Parathyroid adenoma (tissue), 2 donors: ENCODE measurements around the gene SRGN.

Experiments used
- H2AFZ ChIP-seq: fragments of 300-600 bp; sonication (generic); one replicate; pipeline ENCODE4 v1.7.0; 2017; ENCODE audit warnings: antibody characterized with exemption, mild to moderate bottlenecking
- H3K27ac ChIP-seq: fragments of 300-600 bp; sonication (generic); one replicate; pipeline ENCODE4 v1.7.0; 2017
- H3K27me3 ChIP-seq: fragments of 300-600 bp; sonication (generic); one replicate; pipeline ENCODE4 v1.7.0; 2017; ENCODE audit warnings: low read length; ENCODE audit not compliant: control insufficient read depth, insufficient read depth
- H3K36me3 ChIP-seq: fragments of 300-600 bp; sonication (generic); one replicate; pipeline ENCODE4 v1.7.0; 2017; ENCODE audit warnings: low read length; ENCODE audit not compliant: control insufficient read depth, insufficient read depth
- H3K4me1 ChIP-seq: fragments of 300-600 bp; sonication (generic); one replicate; pipeline ENCODE4 v1.7.0; 2017; ENCODE audit warnings: control low read depth
- H3K4me2 ChIP-seq: fragments of 300-600 bp; sonication (generic); one replicate; pipeline ENCODE4 v1.7.0; 2017; ENCODE audit warnings: low read length
- H3K4me3 ChIP-seq: fragments of 300-600 bp; sonication (generic); one replicate; pipeline ENCODE4 v1.7.0; 2017; ENCODE audit warnings: low read depth, low read length
- H3K79me2 ChIP-seq: fragments of 300-600 bp; sonication (generic); one replicate; pipeline ENCODE4 v1.7.0; 2017; ENCODE audit warnings: control low read depth
- H3K9ac ChIP-seq: fragments of 300-600 bp; sonication (generic); one replicate; pipeline ENCODE4 v1.7.0; 2017; ENCODE audit warnings: mild to moderate bottlenecking
- H3K9me3 ChIP-seq: fragments of 300-600 bp; sonication (generic); one replicate; pipeline ENCODE4 v1.7.0; 2017; ENCODE audit warnings: low read length; ENCODE audit not compliant: control insufficient read depth
- TF ChIP-seq, protein P1 (sequence below): fragments of 300-600 bp; sonication (generic); IDR thresholded peaks from one replicate; pipeline ENCODE4 v1.7.0; 2017; ENCODE audit warnings: antibody characterized with exemption, mild to moderate bottlenecking
- donor health status: primary hyperparathyroidism.

SRGN gene

DNA sequence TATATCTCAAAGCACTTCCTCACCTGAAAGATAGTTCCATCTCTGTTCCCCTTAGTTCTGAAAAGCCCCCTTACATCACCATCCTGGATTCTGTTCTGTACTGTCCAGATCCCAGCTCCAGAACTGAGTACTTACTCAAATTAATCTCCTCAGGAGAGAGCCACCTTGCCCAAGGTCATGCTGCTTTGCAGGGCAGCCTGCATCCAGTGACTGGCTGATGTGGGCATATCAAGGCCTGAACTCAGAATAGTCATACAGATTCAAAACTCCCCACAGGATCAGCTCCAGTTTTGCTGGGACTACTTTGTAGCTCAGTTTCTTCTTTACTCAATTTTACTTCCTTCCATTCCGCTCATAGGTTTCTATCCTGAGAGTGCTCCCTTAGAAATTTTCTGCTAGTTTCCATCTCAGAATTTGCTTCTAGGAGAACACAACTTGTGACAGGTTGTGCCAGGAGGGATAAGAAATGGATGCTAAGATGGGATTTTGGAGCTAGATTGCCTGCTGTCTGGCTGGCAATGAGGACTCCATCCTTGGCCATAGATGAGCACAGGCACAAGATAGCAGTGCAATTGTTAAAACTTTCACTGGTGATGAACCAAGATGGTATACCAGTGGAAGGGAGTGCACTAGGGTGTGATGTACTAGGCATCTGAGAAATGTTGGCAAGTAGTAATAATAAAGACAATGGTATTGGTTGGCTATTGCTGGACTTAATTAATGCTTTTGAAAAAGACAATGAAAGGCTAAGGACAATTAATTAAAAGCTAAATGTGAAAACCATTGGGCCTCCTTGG, 17.3 kb downstream of the SRGN start:
- Histone ChIP-seq H3K27ac (no peak overlapping the region), H2AFZ (no peak overlapping the region), H3K36me3 (no peaks in the 10 kb centered on the region), H3K4me3 (no peak overlapping the region), H3K4me1 (no peaks in the 10 kb centered on the region), H3K79me2 (no peaks in the 10 kb centered on the region), H3K4me2 (no peak overlapping the region), H3K9me3 (no peaks in the 10 kb centered on the region), H3K27me3 (no peaks in the 10 kb centered on the region), H3K9ac (no peak overlapping the region)
- TF ChIP-seq, protein P1, sequence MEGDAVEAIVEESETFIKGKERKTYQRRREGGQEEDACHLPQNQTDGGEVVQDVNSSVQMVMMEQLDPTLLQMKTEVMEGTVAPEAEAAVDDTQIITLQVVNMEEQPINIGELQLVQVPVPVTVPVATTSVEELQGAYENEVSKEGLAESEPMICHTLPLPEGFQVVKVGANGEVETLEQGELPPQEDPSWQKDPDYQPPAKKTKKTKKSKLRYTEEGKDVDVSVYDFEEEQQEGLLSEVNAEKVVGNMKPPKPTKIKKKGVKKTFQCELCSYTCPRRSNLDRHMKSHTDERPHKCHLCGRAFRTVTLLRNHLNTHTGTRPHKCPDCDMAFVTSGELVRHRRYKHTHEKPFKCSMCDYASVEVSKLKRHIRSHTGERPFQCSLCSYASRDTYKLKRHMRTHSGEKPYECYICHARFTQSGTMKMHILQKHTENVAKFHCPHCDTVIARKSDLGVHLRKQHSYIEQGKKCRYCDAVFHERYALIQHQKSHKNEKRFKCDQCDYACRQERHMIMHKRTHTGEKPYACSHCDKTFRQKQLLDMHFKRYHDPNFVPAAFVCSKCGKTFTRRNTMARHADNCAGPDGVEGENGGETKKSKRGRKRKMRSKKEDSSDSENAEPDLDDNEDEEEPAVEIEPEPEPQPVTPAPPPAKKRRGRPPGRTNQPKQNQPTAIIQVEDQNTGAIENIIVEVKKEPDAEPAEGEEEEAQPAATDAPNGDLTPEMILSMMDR = no peak

- Histone ChIP-seq H3K4me1 (no peaks in the 10 kb centered on the region), H2AFZ (no peak overlapping the region), H3K4me3 (no peak overlapping the region), H3K9me3 (no peaks in the 10 kb centered on the region), H3K79me2 (no peaks in the 10 kb centered on the region), H3K27ac (no peak overlapping the region), H3K4me2 (no peak overlapping the region), H3K9ac (no peak overlapping the region), H3K27me3 (no peaks in the 10 kb centered on the region), H3K36me3 (no peaks in the 10 kb centered on the region)
- TF ChIP-seq, protein P1 = no peak
These were observed 19.2 kb downstream of the SRGN start for GRCh38 chr10:69107176-69107490.

- H3K4me1 ChIP-seq = no peaks in the 10 kb centered on the region
- no peak overlapping the region for H3K9ac ChIP-seq
- no peak overlapping the region for H3K4me2 ChIP-seq
- no peak overlapping the region for H2AFZ ChIP-seq
- H3K27me3 ChIP-seq = no peaks in the 10 kb centered on the region
- H3K9me3 ChIP-seq = no peaks in the 10 kb centered on the region
- no peak overlapping the region for H3K4me3 ChIP-seq
- no peaks in the 10 kb centered on the region for H3K79me2 ChIP-seq
- no peak overlapping the region for H3K27ac ChIP-seq
- TF ChIP-seq, protein P1 = no peak
- no peaks in the 10 kb centered on the region for H3K36me3 ChIP-seq
These were observed 19.8 kb downstream of the SRGN start for GRCh38 chr10:69107699-69108098.

DNA sequence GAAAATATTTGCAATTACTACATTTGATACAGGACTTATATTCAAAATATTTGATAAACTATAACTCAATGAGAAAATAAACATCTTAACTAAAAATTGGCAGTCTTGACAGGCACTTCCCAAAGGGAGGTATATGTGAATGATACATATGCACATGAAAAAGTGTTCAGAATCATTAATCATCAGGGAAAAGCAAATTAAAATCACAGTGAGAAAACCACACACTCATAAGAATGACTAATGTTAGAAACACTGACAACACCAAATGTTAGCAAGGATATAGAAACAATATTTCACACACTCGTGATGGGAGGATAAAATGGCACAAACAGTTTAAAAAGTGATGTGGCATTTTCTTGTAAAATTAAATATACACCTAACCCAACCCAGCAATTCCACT, 32.0 kb downstream of the SRGN start:
- no peaks in the 10 kb centered on the region for H3K9me3 ChIP-seq

More for the DNA sequence above, 32.0 kb downstream of the SRGN start:
- no peaks in the 10 kb centered on the region for H3K36me3 ChIP-seq
- H3K4me3 ChIP-seq = no peak overlapping the region
- no peaks in the 10 kb centered on the region for H3K27me3 ChIP-seq
- no peak overlapping the region for H3K4me2 ChIP-seq
- H3K27ac ChIP-seq = no peak overlapping the region
- TF ChIP-seq, protein P1 = no peak
- no peak overlapping the region for H2AFZ ChIP-seq
- H3K4me1 ChIP-seq = peaks cover 4% of the 10 kb centered on the region
- H3K79me2 ChIP-seq = no peaks in the 10 kb centered on the region
- no peak overlapping the region for H3K9ac ChIP-seq
